IPS-15b (cell line): ENCODE results near the gene WNT7B.
A peak's percentile ranks its signal among the peaks of the same experiment; 100 is the strongest.
"Not testable (repeated sequence)": the region's sequence is repeated elsewhere in the genome, so short reads cannot be mapped to it uniquely, and the experiment has no call there.

Experiments used
- H3K27me3 ChIP-seq: one replicate; pipeline ENCODE4 v1.6.1; 2013; ENCODE audit warnings: low read length; ENCODE audit not compliant: control insufficient read depth, insufficient read depth
- H3K36me3 ChIP-seq: one replicate; pipeline ENCODE4 v1.6.1; 2013; ENCODE audit warnings: low read length; ENCODE audit not compliant: control insufficient read depth, insufficient read depth
- H3K4me1 ChIP-seq: one replicate; pipeline ENCODE4 v1.6.1; 2013; ENCODE audit warnings: mild to moderate bottlenecking, low read length; ENCODE audit not compliant: control insufficient read depth, insufficient read depth
- H3K4me3 ChIP-seq: one replicate; pipeline ENCODE4 v1.5.1; 2013; ENCODE audit warnings: low read depth, low read length
- H3K9ac ChIP-seq: one replicate; pipeline ENCODE4 v1.6.1; 2013; ENCODE audit warnings: low read depth, mild to moderate bottlenecking, low read length
- H3K9me3 ChIP-seq: one replicate; pipeline ENCODE4 v1.6.1; 2013; ENCODE audit warnings: mild to moderate bottlenecking, low read length; ENCODE audit not compliant: control insufficient read depth, insufficient read depth

WNT7B gene

GRCh38 chr22:46007003-46007847 lies 30.3 kb upstream of the WNT7B start:
- Histone ChIP-seq H3K27me3 (no peaks in the 10 kb centered on the region), H3K9ac (peak overlapping the region; percentile 37), H3K4me3 (no peak overlapping the region), H3K9me3 (no peaks in the 10 kb centered on the region), H3K36me3 (no peaks in the 10 kb centered on the region), H3K4me1 (no peaks in the 10 kb centered on the region)

GRCh38 chr22:46006379-46007002 lies 29.5 kb upstream of the WNT7B start:
- Histone ChIP-seq H3K4me3 (no peak overlapping the region), H3K9me3 (no peaks in the 10 kb centered on the region), H3K27me3 (no peaks in the 10 kb centered on the region), H3K4me1 (no peaks in the 10 kb centered on the region), H3K9ac (peak overlapping the region; percentile 37), H3K36me3 (no peaks in the 10 kb centered on the region)

GRCh38 chr22:46005116-46005705 lies 28.2 kb upstream of the WNT7B start:
- not testable (repeated sequence) for H3K36me3 ChIP-seq, H3K9ac ChIP-seq, H3K4me3 ChIP-seq, H3K9me3 ChIP-seq, H3K4me1 ChIP-seq, H3K27me3 ChIP-seq

- Histone ChIP-seq H3K27me3 (no peaks in the 10 kb centered on the region), H3K4me1 (no peaks in the 10 kb centered on the region), H3K36me3 (no peaks in the 10 kb centered on the region), H3K9ac (no peak overlapping the region), H3K9me3 (no peaks in the 10 kb centered on the region), H3K4me3 (no peak overlapping the region)
Observed at GRCh38 chr22:46004105-46004866, 27.3 kb upstream of the WNT7B start.

- Histone ChIP-seq H3K4me1 (no peaks in the 10 kb centered on the region), H3K9ac (no peak overlapping the region), H3K36me3 (no peaks in the 10 kb centered on the region), H3K4me3 (no peak overlapping the region), H3K9me3 (no peaks in the 10 kb centered on the region), H3K27me3 (no peaks in the 10 kb centered on the region)
Observed at GRCh38 chr22:46003271-46004091, 26.5 kb upstream of the WNT7B start.

GRCh38 chr22:46002757-46003270 lies 25.9 kb upstream of the WNT7B start:
- Histone ChIP-seq H3K9ac (no peak overlapping the region), H3K27me3 (no peaks in the 10 kb centered on the region), H3K9me3 (no peaks in the 10 kb centered on the region)

GRCh38 chr22:46001426-46002106 lies 24.6 kb upstream of the WNT7B start:
- Histone ChIP-seq H3K4me1 (no peaks in the 10 kb centered on the region), H3K4me3 (no peak overlapping the region), H3K27me3 (no peaks in the 10 kb centered on the region), H3K9ac (no peak overlapping the region), H3K36me3 (no peaks in the 10 kb centered on the region), H3K9me3 (no peaks in the 10 kb centered on the region)

More at GRCh38 chr22:46002757-46003270, 25.9 kb upstream of the WNT7B start:
- Histone ChIP-seq H3K4me1 (no peaks in the 10 kb centered on the region), H3K36me3 (no peaks in the 10 kb centered on the region), H3K4me3 (no peak overlapping the region)

GRCh38 chr22:46001046-46001425 lies 24.1 kb upstream of the WNT7B start:
- H3K27me3 ChIP-seq, result no peaks in the 10 kb centered on the region
- no peaks in the 10 kb centered on the region for H3K36me3 ChIP-seq
- no peak overlapping the region for H3K9ac ChIP-seq
- H3K9me3 ChIP-seq, result no peaks in the 10 kb centered on the region
- no peak overlapping the region for H3K4me3 ChIP-seq
- no peaks in the 10 kb centered on the region for H3K4me1 ChIP-seq

- Histone ChIP-seq H3K4me1 (no peaks in the 10 kb centered on the region), H3K9ac (no peak overlapping the region), H3K9me3 (no peaks in the 10 kb centered on the region), H3K27me3 (no peaks in the 10 kb centered on the region), H3K36me3 (no peaks in the 10 kb centered on the region), H3K4me3 (no peak overlapping the region)
Observed at GRCh38 chr22:46000081-46001027, 23.4 kb upstream of the WNT7B start.
